Fibroblast of lung (primary cell): ENCODE data around the gene PDX1. TPM values are rescaled to one million over a fixed set of nuclear protein-coding genes. Genes with fewer than 3 reads are reported as not detected.

Experiments used
- DNase-seq, 2 donors: peaks; one replicate each; pipeline versions ENCODE4 v3.0.0 to v3.0.0-alpha.2; 2010; ENCODE audit warnings: low read depth in 2 of 2
- H2AFZ ChIP-seq: 2 replicates; pipeline ENCODE4 v1.5.1; 2012; ENCODE audit warnings: low read length, control low read depth, inconsistent platforms
- H3K27ac ChIP-seq: 2 replicates; pipeline ENCODE4 v1.5.1; 2011; ENCODE audit warnings: low read length, control low read depth; ENCODE audit not compliant: insufficient read depth
- H3K27me3 ChIP-seq: 2 replicates; pipeline ENCODE4 v1.5.1; 2011; ENCODE audit warnings: mild to moderate bottlenecking, low read length; ENCODE audit not compliant: control insufficient read depth, insufficient read depth
- H3K36me3 ChIP-seq: 2 replicates; pipeline ENCODE4 v1.5.1; 2011; ENCODE audit warnings: low read length; ENCODE audit not compliant: control insufficient read depth, insufficient read depth
- H3K4me1 ChIP-seq: 2 replicates; pipeline ENCODE4 v1.5.1; 2011; ENCODE audit warnings: low read length; ENCODE audit not compliant: control insufficient read depth, insufficient read depth; ENCODE audit errors: extremely low read depth
- H3K4me2 ChIP-seq: 2 replicates; pipeline ENCODE4 v1.5.1; 2011; ENCODE audit warnings: low read length, control low read depth; ENCODE audit not compliant: insufficient read depth; ENCODE audit errors: extremely low read depth
- H3K4me3 ChIP-seq, 4 experiments: fragments of 200-600 bp in 1 of 4; sonication (generic) in 1 of 4; replicated peaks in 1 of 4; 2 replicates each; pipeline ENCODE4 v1.5.1; 2011 to 2016; ENCODE audit warnings: low read length in 4 of 4, low read depth in 3 of 4, mild to moderate bottlenecking in 3 of 4, control low read depth in 2 of 4, inconsistent platforms in 1 of 4, mixed read lengths in 1 of 4; ENCODE audit not compliant: insufficient read depth in 1 of 4; ENCODE audit errors: control extremely low read depth in 1 of 4
- H3K79me2 ChIP-seq: 2 replicates; pipeline ENCODE4 v1.5.1; 2012; ENCODE audit warnings: mild to moderate bottlenecking, low read length, inconsistent platforms; ENCODE audit not compliant: control insufficient read depth, insufficient read depth
- H3K9ac ChIP-seq: 2 replicates; pipeline ENCODE4 v1.5.1; 2011; ENCODE audit warnings: mild to moderate bottlenecking, low read length, control low read depth; ENCODE audit not compliant: insufficient read depth
- H3K9me3 ChIP-seq: 2 replicates; pipeline ENCODE4 v1.5.1; 2012; ENCODE audit warnings: low read depth, low read length; ENCODE audit not compliant: control insufficient read depth, insufficient read depth
- H4K20me1 ChIP-seq: 2 replicates; pipeline ENCODE4 v1.5.1; 2011; ENCODE audit warnings: low read length; ENCODE audit not compliant: control insufficient read depth, insufficient read depth; ENCODE audit errors: extremely low read depth
- EZH2 ChIP-seq: IDR thresholded peaks from 2 replicates; pipeline ENCODE4 v1.5.1; 2012; ENCODE audit warnings: low read length, control low read depth, mild to moderate bottlenecking; ENCODE audit errors: missing control alignments
- polyA plus RNA-seq, 2 donors: library from polyadenylated mRNA; depleted of rRNA in 1 of 2; stranded (reverse) in 1 of 2; unstranded in 1 of 2; fragments of >200 nt; gene quantifications; 2 replicates each; pipeline ENCODE4 v1.2.1, GENCODE V29; 2011 to 2012; ENCODE audit warnings: missing spikeins in 1 of 2
- total RNA-seq: library from RNA; depleted of rRNA; stranded (reverse); fragments of >200 nt; gene quantifications from 2 replicates; pipeline ENCODE4 v1.2.1, GENCODE V29; 2014
- TF ChIP-seq, protein P1 (sequence below), 2 donors: IDR thresholded peaks in 1 of 2; conservative IDR thresholded peaks in 1 of 2; 1 replicate in 1 of 2; 2 replicates in 1 of 2; pipeline ENCODE4 v1.5.1; 2011 to 2012; ENCODE audit warnings: low read length in 2 of 2, control low read depth in 1 of 2, inconsistent platforms in 1 of 2, low read depth in 1 of 2, mild to moderate bottlenecking in 1 of 2

Gene PDX1
- total and polyA plus RNA-seq, 2 donors (not counting 1 experiment from before 2014, with no cell fraction given), result not detected

DNA sequence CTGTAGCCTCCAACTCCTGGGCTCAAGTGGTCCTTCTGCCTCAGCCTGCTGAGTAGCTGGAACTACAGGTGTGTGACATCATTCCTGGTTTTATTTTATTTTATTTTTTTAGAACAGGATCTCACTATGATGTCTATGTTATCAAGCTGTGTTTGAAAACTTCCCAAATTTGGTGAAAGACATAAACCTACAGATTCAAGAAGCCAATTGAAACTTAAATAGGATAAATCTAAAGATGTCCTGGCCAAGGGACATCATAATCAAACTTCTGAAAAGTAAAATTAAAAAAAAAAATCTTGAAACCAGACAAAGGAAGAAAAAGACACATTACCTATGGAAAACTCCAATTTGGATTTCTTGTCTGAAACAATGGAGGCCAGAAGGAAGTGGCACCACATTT, 23.1 kb upstream of the PDX1 start:
- TF ChIP-seq, protein P1, sequence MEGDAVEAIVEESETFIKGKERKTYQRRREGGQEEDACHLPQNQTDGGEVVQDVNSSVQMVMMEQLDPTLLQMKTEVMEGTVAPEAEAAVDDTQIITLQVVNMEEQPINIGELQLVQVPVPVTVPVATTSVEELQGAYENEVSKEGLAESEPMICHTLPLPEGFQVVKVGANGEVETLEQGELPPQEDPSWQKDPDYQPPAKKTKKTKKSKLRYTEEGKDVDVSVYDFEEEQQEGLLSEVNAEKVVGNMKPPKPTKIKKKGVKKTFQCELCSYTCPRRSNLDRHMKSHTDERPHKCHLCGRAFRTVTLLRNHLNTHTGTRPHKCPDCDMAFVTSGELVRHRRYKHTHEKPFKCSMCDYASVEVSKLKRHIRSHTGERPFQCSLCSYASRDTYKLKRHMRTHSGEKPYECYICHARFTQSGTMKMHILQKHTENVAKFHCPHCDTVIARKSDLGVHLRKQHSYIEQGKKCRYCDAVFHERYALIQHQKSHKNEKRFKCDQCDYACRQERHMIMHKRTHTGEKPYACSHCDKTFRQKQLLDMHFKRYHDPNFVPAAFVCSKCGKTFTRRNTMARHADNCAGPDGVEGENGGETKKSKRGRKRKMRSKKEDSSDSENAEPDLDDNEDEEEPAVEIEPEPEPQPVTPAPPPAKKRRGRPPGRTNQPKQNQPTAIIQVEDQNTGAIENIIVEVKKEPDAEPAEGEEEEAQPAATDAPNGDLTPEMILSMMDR (conservative IDR thresholded peaks at IDR 0.05 in 1 of 2, IDR thresholded peaks at IDR 0.05 in 1 of 2; ENCODE audit: low read depth in 1 of 2, low read length in 2 of 2), result no peak
- no peak for TF ChIP-seq EZH2
- H3K4me2 ChIP-seq, result no peak overlapping the region
- no peaks in the 10 kb centered on the region for H4K20me1 ChIP-seq
- no peak overlapping the region for H2AFZ ChIP-seq
- H3K27ac ChIP-seq, result no peak overlapping the region
- H3K4me3 ChIP-seq, result no peak overlapping the region
- H3K27me3 ChIP-seq, result no peaks in the 10 kb centered on the region
- H3K9ac ChIP-seq, result no peak overlapping the region
- no peak for DNase-seq
- no peaks in the 10 kb centered on the region for H3K36me3 ChIP-seq
- no peaks in the 10 kb centered on the region for H3K9me3 ChIP-seq
- no peaks in the 10 kb centered on the region for H3K79me2 ChIP-seq
- no peaks in the 10 kb centered on the region for H3K4me1 ChIP-seq

DNA sequence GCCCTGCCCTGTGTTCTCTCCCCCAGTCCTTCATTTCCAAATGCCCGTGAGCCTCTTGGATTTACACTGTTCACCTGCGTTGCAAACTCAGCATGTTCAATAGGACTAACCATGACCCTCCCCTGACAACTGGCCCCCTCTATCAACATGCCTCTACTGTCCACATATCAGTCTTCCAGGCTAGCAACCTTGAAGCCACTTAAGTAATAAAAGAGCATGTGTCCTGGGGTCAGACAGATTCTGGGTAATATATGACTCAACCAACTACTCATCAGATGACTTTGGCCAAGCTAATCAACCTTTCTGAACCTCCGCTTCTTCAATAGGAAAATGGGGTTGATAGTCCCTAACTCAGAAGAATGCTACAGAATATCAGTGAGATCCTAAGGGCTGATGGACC, 15.1 kb upstream of the PDX1 start:
- TF ChIP-seq EZH2, result no peak
- TF ChIP-seq, protein P1 (conservative IDR thresholded peaks at IDR 0.05 in 1 of 2, IDR thresholded peaks at IDR 0.05 in 1 of 2; ENCODE audit: low read depth in 1 of 2, low read length in 2 of 2), result no peak

DNA sequence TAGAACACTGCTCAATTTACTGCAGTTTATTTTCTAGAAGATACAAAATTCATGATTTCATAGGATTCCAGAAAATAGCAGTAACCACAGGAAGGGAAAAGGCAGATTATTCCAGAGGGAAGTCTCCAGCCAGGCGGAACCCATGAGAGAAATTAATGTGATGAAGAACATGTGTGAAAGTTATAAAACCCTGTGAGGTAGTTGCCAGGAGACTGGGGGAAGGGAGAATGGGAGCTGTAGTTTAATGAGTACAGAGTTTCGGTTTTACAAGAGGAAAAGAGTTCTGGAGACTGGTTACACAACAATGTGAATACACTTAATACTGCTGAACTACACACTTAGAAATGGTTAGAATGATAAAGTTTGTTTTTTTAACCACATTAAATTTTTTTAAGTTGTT, 14.2 kb upstream of the PDX1 start:
- Histone ChIP-seq H3K4me1 (no peaks in the 10 kb centered on the region), H4K20me1 (no peaks in the 10 kb centered on the region), H3K27me3 (peaks cover 4% of the 10 kb centered on the region), H3K4me3 (no peak overlapping the region), H3K36me3 (no peaks in the 10 kb centered on the region), H3K9ac (no peak overlapping the region), H3K79me2 (no peaks in the 10 kb centered on the region), H3K9me3 (no peaks in the 10 kb centered on the region), H2AFZ (no peak overlapping the region), H3K4me2 (no peak overlapping the region), H3K27ac (no peak overlapping the region)
- no peak for TF ChIP-seq EZH2
- TF ChIP-seq, protein P1 (conservative IDR thresholded peaks at IDR 0.05 in 1 of 2, IDR thresholded peaks at IDR 0.05 in 1 of 2; ENCODE audit: low read depth in 1 of 2, low read length in 2 of 2), result no peak
- DNase-seq, result no peak

More for the DNA sequence above, 15.1 kb upstream of the PDX1 start:
- H3K36me3 ChIP-seq, result no peaks in the 10 kb centered on the region
- no peak overlapping the region for H2AFZ ChIP-seq
- H3K79me2 ChIP-seq, result no peaks in the 10 kb centered on the region
- no peak overlapping the region for H3K4me3 ChIP-seq
- no peaks in the 10 kb centered on the region for H4K20me1 ChIP-seq
- no peaks in the 10 kb centered on the region for H3K4me1 ChIP-seq
- H3K9ac ChIP-seq, result no peak overlapping the region
- no peak overlapping the region for H3K27ac ChIP-seq
- no peak for DNase-seq
- no peaks in the 10 kb centered on the region for H3K9me3 ChIP-seq
- H3K27me3 ChIP-seq, result peaks cover 4% of the 10 kb centered on the region
- no peak overlapping the region for H3K4me2 ChIP-seq
